GM23338 (cell line): ENCODE measurements around the gene AKAP13. TPM values are rescaled to one million over a fixed set of nuclear protein-coding genes. Genes with fewer than 3 reads are reported as not detected.

ENCODE experiments used
- ATAC-seq: fragments of 200-7000 bp; cut with Tn5 transposase; 3 replicates; pipeline ENCODE4 v1.9.1; 2020
- DNase-seq: peaks from one replicate; pipeline ENCODE4 v3.0.0-alpha.2; 2015; ENCODE audit warnings: low spot score
- H2AFZ ChIP-seq: fragments of 200-600 bp; sonication (generic); 2 replicates; pipeline ENCODE4 v1.8.0; 2016; ENCODE audit warnings: antibody characterized with exemption, mild to moderate bottlenecking, moderate library complexity
- H3F3A ChIP-seq: fragments of 200-600 bp; sonication (generic); replicated peaks from 2 replicates; pipeline ENCODE4 v1.8.0; 2017; ENCODE audit warnings: antibody characterized with exemption, mixed run types, low read depth
- H3K27ac ChIP-seq: fragments of 200-600 bp; sonication (generic); 2 replicates; pipeline ENCODE4 v1.6.1; 2016; ENCODE audit warnings: low read depth
- H3K27me3 ChIP-seq: fragments of 200-600 bp; sonication (generic); 2 replicates; pipeline ENCODE4 v1.8.0; 2016; ENCODE audit warnings: mild to moderate bottlenecking, mixed run types, moderate library complexity; ENCODE audit not compliant: insufficient read depth
- H3K36me3 ChIP-seq: fragments of 200-600 bp; sonication (generic); 2 replicates; pipeline ENCODE4 v1.8.0; 2016; ENCODE audit warnings: mild to moderate bottlenecking; ENCODE audit not compliant: insufficient read depth
- H3K4me1 ChIP-seq: fragments of 200-600 bp; sonication (generic); 2 replicates; pipeline ENCODE4 v1.8.0; 2016; ENCODE audit warnings: mild to moderate bottlenecking, moderate library complexity; ENCODE audit not compliant: insufficient read depth
- H3K4me2 ChIP-seq: fragments of 200-600 bp; sonication (generic); 2 replicates; pipeline ENCODE4 v1.7.1; 2017; ENCODE audit warnings: mixed run types
- H3K4me3 ChIP-seq: fragments of 200-600 bp; sonication (generic); 2 replicates; pipeline ENCODE4 v1.6.1; 2016; ENCODE audit warnings: mixed run types
- H3K79me2 ChIP-seq: fragments of 200-600 bp; sonication (generic); replicated peaks from 2 replicates; pipeline ENCODE4 v1.8.0; 2017; ENCODE audit warnings: mild to moderate bottlenecking; ENCODE audit not compliant: insufficient read depth
- H3K9me2 ChIP-seq: fragments of 200-600 bp; sonication (generic); 2 replicates; pipeline ENCODE4 v1.8.0; 2017; ENCODE audit not compliant: insufficient read depth
- H4K20me1 ChIP-seq: fragments of 200-600 bp; sonication (generic); replicated peaks from 2 replicates; pipeline ENCODE4 v1.8.0; 2017; ENCODE audit warnings: mild to moderate bottlenecking; ENCODE audit not compliant: insufficient read depth
- H3K27ac Mint-ChIP-seq: 2 replicates; pipeline ENCODE4 v1.8.0; 2020; ENCODE audit warnings: inconsistent platforms, mild to moderate bottlenecking, moderate library complexity, mixed read lengths
- H3K27me3 Mint-ChIP-seq: 3 replicates; pipeline ENCODE4 v1.8.0; 2022; ENCODE audit warnings: low read depth, mild to moderate bottlenecking, moderate library complexity, mixed read lengths, inconsistent platforms; ENCODE audit not compliant: insufficient read depth, poor library complexity
- H3K36me3 Mint-ChIP-seq: 3 replicates; pipeline ENCODE4 v1.8.0; 2021; ENCODE audit warnings: low read depth, mild to moderate bottlenecking, inconsistent platforms, moderate library complexity, mixed read lengths
- H3K4me1 Mint-ChIP-seq: 3 replicates; pipeline ENCODE4 v1.8.0; 2020; ENCODE audit warnings: mild to moderate bottlenecking, inconsistent platforms, mixed read lengths
- H3K4me3 Mint-ChIP-seq: 3 replicates; pipeline ENCODE4 v1.8.0; 2021; ENCODE audit warnings: moderate library complexity, mild to moderate bottlenecking, inconsistent platforms, mixed read lengths
- H3K9me3 Mint-ChIP-seq: 3 replicates; pipeline ENCODE4 v1.8.0; 2020; ENCODE audit warnings: moderate library complexity, mild to moderate bottlenecking, inconsistent platforms, mixed read lengths
- ETS1 ChIP-seq: IDR thresholded peaks from 2 replicates; pipeline ENCODE4 v1.6.1; 2016; ENCODE audit warnings: antibody characterized with exemption
- JUNB ChIP-seq: IDR thresholded peaks from one replicate; pipeline ENCODE4 v1.6.1; 2016; ENCODE audit warnings: antibody characterized with exemption; ENCODE audit not compliant: unreplicated experiment
- NANOG ChIP-seq: IDR thresholded peaks from 2 replicates; pipeline ENCODE4 v1.6.1; 2016; ENCODE audit warnings: antibody characterized with exemption, borderline replicate concordance
- POLR2AphosphoS5 ChIP-seq: IDR thresholded peaks from 2 replicates; pipeline ENCODE4 v1.6.1; 2016; ENCODE audit warnings: antibody characterized with exemption, low read depth
- REST ChIP-seq: IDR thresholded peaks from one replicate; pipeline ENCODE4 v1.6.1; 2018; ENCODE audit warnings: antibody characterized with exemption; ENCODE audit not compliant: unreplicated experiment
- STAT1 ChIP-seq: IDR thresholded peaks from one replicate; pipeline ENCODE4 v1.6.1; 2016; ENCODE audit warnings: antibody characterized with exemption; ENCODE audit not compliant: unreplicated experiment
- ZNF114 ChIP-seq: fragments of 250-450 bp; sonication (Bioruptor Pico); IDR thresholded peaks from 2 replicates; pipeline ENCODE4 v1.5.0; 2020; ENCODE audit warnings: mild to moderate bottlenecking, moderate library complexity
- polyA plus RNA-seq: library from polyadenylated mRNA; unstranded; fragments of >200 nt; fragmentation: Nextera tagmentation; extraction: Ambion mirVana; gene quantifications from 2 replicates; pipeline ENCODE4 v1.2.1, GENCODE V29; 2016
- total RNA-seq: library from RNA; depleted of rRNA; stranded (reverse); fragments of >200 nt; shearing (Covaris generic); gene quantifications from 2 replicates; pipeline ENCODE4 v1.2.3, GENCODE V29; 2014
- TF ChIP-seq, protein P1 (sequence below), 2 experiments: fragments of 200-600 bp in 1 of 2; sonication (generic) in 1 of 2; conservative IDR thresholded peaks; 2 replicates each; pipeline versions ENCODE4 v1.5.1 to v1.6.1; 2016 to 2017; ENCODE audit warnings: antibody characterized with exemption in 2 of 2, low read depth in 2 of 2, mild to moderate bottlenecking in 2 of 2, moderate library complexity in 1 of 2

AKAP13 gene
- total and polyA plus RNA-seq, 2 experiments from 2014 or later, result 46.2 to 60.7 TPM

GRCh38 chr15:85379403-85380131, 836 bp upstream of the AKAP13 start:
- Histone ChIP-seq H3F3A (no peaks in the 10 kb centered on the region), H3K9me2 (no peaks in the 10 kb centered on the region), H3K4me1 (peaks cover 9% of the 10 kb centered on the region; the same call in 1 of the 2 replicates), H3K36me3 (no peaks in the 10 kb centered on the region), H3K4me2 (peak overlapping the region; percentile 75), H3K79me2 (peaks cover 35% of the 10 kb centered on the region), H3K27me3 (no peaks in the 10 kb centered on the region), H2AFZ (peak overlapping the region; percentile 75; the same call in 1 of the 2 replicates), H3K4me3 (peak overlapping the region; percentile 55), H4K20me1 (peaks cover 25% of the 10 kb centered on the region), H3K27ac (no peak overlapping the region)
- H3K27me3 Mint-ChIP-seq, result peaks cover 3% of the 10 kb centered on the region
- DNase-seq, result peak; percentile 28
- TF ChIP-seq REST (no peak), JUNB (no peak), NANOG (no peak), STAT1 (no peak)
- TF ChIP-seq, protein P1, sequence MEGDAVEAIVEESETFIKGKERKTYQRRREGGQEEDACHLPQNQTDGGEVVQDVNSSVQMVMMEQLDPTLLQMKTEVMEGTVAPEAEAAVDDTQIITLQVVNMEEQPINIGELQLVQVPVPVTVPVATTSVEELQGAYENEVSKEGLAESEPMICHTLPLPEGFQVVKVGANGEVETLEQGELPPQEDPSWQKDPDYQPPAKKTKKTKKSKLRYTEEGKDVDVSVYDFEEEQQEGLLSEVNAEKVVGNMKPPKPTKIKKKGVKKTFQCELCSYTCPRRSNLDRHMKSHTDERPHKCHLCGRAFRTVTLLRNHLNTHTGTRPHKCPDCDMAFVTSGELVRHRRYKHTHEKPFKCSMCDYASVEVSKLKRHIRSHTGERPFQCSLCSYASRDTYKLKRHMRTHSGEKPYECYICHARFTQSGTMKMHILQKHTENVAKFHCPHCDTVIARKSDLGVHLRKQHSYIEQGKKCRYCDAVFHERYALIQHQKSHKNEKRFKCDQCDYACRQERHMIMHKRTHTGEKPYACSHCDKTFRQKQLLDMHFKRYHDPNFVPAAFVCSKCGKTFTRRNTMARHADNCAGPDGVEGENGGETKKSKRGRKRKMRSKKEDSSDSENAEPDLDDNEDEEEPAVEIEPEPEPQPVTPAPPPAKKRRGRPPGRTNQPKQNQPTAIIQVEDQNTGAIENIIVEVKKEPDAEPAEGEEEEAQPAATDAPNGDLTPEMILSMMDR (conservative IDR thresholded peaks at IDR 0.05; ENCODE audit: low read depth in 2 of 2), result no peak
- peaks cover 26% of the 10 kb centered on the region for H3K4me1 Mint-ChIP-seq
- 0 out of 3 replicates have a peak, but pooled peaks have one; percentile 4 for ATAC-seq
- no peaks in the 10 kb centered on the region for H3K9me3 Mint-ChIP-seq
- peak overlapping the region; percentile 78 for H3K4me3 Mint-ChIP-seq
- H3K27ac Mint-ChIP-seq, result peak overlapping the region; percentile 42; the same call in 1 of the 2 replicates
- no peaks in the 10 kb centered on the region for H3K36me3 Mint-ChIP-seq

- peak overlapping the region; percentile 77 for H3K4me3 ChIP-seq
- peaks cover 49% of the 10 kb centered on the region for H3K79me2 ChIP-seq
- Mint-ChIP-seq H3K27ac (peak overlapping the region; percentile 91), H3K36me3 (no peaks in the 10 kb centered on the region), H3K4me3 (peak overlapping the region; percentile 78), H3K4me1 (peaks cover 28% of the 10 kb centered on the region), H3K9me3 (no peaks in the 10 kb centered on the region), H3K27me3 (peaks cover 3% of the 10 kb centered on the region)
- no peaks in the 10 kb centered on the region for H3K27me3 ChIP-seq
- H3K4me2 ChIP-seq, result peak overlapping the region; percentile 88
- peak; percentile 73 for DNase-seq
- peak overlapping the region; percentile 96; the same call in 1 of the 2 replicates for H3K27ac ChIP-seq
- H3K36me3 ChIP-seq, result no peaks in the 10 kb centered on the region
- no peaks in the 10 kb centered on the region for H3K9me2 ChIP-seq
- peak; percentile 71 for ATAC-seq
- TF ChIP-seq, protein P1 (conservative IDR thresholded peaks at IDR 0.05; ENCODE audit: low read depth in 2 of 2), result no peak
- no peak for TF ChIP-seq ETS1
- TF ChIP-seq ZNF114 (CRISPR knock-in tag), result no peak
- TF ChIP-seq REST, result no peak
- TF ChIP-seq POLR2AphosphoS5, result no peak
- no peak overlapping the region for H2AFZ ChIP-seq
- H4K20me1 ChIP-seq, result peaks cover 31% of the 10 kb centered on the region
- peaks cover 9% of the 10 kb centered on the region; the same call in 1 of the 2 replicates for H3K4me1 ChIP-seq
- no peaks in the 10 kb centered on the region for H3F3A ChIP-seq
Observed at GRCh38 chr15:85380812-85381642, 624 bp downstream of the AKAP13 start.
